ENCODE data around the gene KCNK5.

GRCh38 chr6:39199976-39200375, 29.3 kb downstream of the KCNK5 start:
- no peak for TF ChIP-seq CTCF (conservative IDR thresholded peaks at IDR 0.05 in 1 of 2, IDR thresholded peaks at IDR 0.05 in 1 of 2; ENCODE audit: extremely low read depth in 1 of 2, insufficient read depth in 1 of 2, low read depth in 1 of 2, low read length in 2 of 2)
- no peak for TF ChIP-seq EZH2 (IDR thresholded peaks at IDR 0.05; ENCODE audit: borderline replicate concordance, low read length)
